ENCODE data around the gene TFB1M. TPM values are rescaled to one million over a fixed set of nuclear protein-coding genes. Genes with fewer than 3 reads are reported as not detected.
A peak's percentile ranks its signal among the peaks of the same experiment; 100 is the strongest.
"Not testable (repeated sequence)": the region's sequence is repeated elsewhere in the genome, so short reads cannot be mapped to it uniquely, and the experiment has no call there.

Gene TFB1M
- 10 to 100 TPM; 32.4 to 36.3 TPM for total RNA-seq

GRCh38 chr6:155314092-155314772 is at the start of gene TFB1M:
Gene TFB1M, minus strand, starts transcription at chr6:155314484. Its CDS starts 56 bp downstream, at chr6:155314428.
- Mint-ChIP-seq H3K9me3 (no peaks in the 10 kb centered on the region), H3K4me3 (peak within 1 kb of the TSS; percentile 99), H3K4me1 (peaks cover 35% of the 10 kb centered on the region), H3K27ac (peak within 1 kb of the TSS; percentile 97), H3K27me3 (peaks cover 3% of the 10 kb centered on the region), H3K36me3 (peaks cover 19% of the 10 kb centered on the region)
- peak; percentile 96 for ATAC-seq (ENCODE audit: low read depth)
- POLR2A ChIA-PET, result interaction anchor here (0.6 to 2.1 kb wide), 5 partner anchors 20 to 1701 kb away, joined by 3 to 10 read pairs (median 4); no protein-coding TSS in a partner anchor
- peak; percentile 98 for DNase-seq

GRCh38 chr6:155364021-155364420 is 49.7 kb upstream of the TFB1M start:
- H3K4me1 Mint-ChIP-seq; H3K4me3 Mint-ChIP-seq; H3K9me3 Mint-ChIP-seq; H3K36me3 Mint-ChIP-seq; DNase-seq; H3K27me3 Mint-ChIP-seq; ATAC-seq (ENCODE audit: low read depth); H3K27ac Mint-ChIP-seq; POLR2A ChIA-PET: not testable (repeated sequence)

- DNase-seq; H3K9me3 Mint-ChIP-seq; H3K4me1 Mint-ChIP-seq; H3K4me3 Mint-ChIP-seq; POLR2A ChIA-PET; H3K27ac Mint-ChIP-seq; ATAC-seq (ENCODE audit: low read depth); H3K36me3 Mint-ChIP-seq; H3K27me3 Mint-ChIP-seq: not testable (repeated sequence)
These were observed 48.8 kb upstream of the TFB1M start for GRCh38 chr6:155362968-155363632.

- DNase-seq (no peak), ATAC-seq (ENCODE audit: low read depth) (no peak)
- Mint-ChIP-seq H3K27ac (no peak overlapping the region), H3K4me3 (no peak overlapping the region), H3K36me3 (peaks cover 6% of the 10 kb centered on the region), H3K4me1 (no peaks in the 10 kb centered on the region), H3K9me3 (peaks cover 23% of the 10 kb centered on the region), H3K27me3 (peaks cover 9% of the 10 kb centered on the region)
- POLR2A ChIA-PET, result no interaction called here
These were observed 39.9 kb upstream of the TFB1M start for GRCh38 chr6:155354167-155354566.

- H3K4me3 Mint-ChIP-seq, result no peak overlapping the region
- POLR2A ChIA-PET, result no interaction called here
- H3K27ac Mint-ChIP-seq, result no peak overlapping the region
- ATAC-seq (ENCODE audit: low read depth) (no peak), DNase-seq (no peak)
- peaks cover 3% of the 10 kb centered on the region for H3K27me3 Mint-ChIP-seq
- H3K4me1 Mint-ChIP-seq, result no peaks in the 10 kb centered on the region
- peaks cover 9% of the 10 kb centered on the region for H3K36me3 Mint-ChIP-seq
- peaks cover 23% of the 10 kb centered on the region for H3K9me3 Mint-ChIP-seq
These were observed 38.5 kb upstream of the TFB1M start for GRCh38 chr6:155352811-155353210.

GRCh38 chr6:155352130-155352420 is 37.8 kb upstream of the TFB1M start:
- peaks cover 27% of the 10 kb centered on the region for H3K9me3 Mint-ChIP-seq
- no peak for DNase-seq
- no peaks in the 10 kb centered on the region for H3K4me1 Mint-ChIP-seq
- no peak overlapping the region for H3K27ac Mint-ChIP-seq
- no peak for ATAC-seq (ENCODE audit: low read depth)
- peaks cover 17% of the 10 kb centered on the region for H3K36me3 Mint-ChIP-seq
- POLR2A ChIA-PET, result no interaction called here
- H3K4me3 Mint-ChIP-seq, result no peak overlapping the region
- peaks cover 3% of the 10 kb centered on the region for H3K27me3 Mint-ChIP-seq

- DNase-seq (no peak), ATAC-seq (ENCODE audit: low read depth) (no peak)
- Mint-ChIP-seq H3K27ac (no peak overlapping the region), H3K4me3 (no peak overlapping the region), H3K36me3 (peaks cover 21% of the 10 kb centered on the region), H3K9me3 (peaks cover 29% of the 10 kb centered on the region), H3K4me1 (no peaks in the 10 kb centered on the region), H3K27me3 (peaks cover 3% of the 10 kb centered on the region)
- POLR2A ChIA-PET, result no interaction called here
These were observed 37.2 kb upstream of the TFB1M start for GRCh38 chr6:155351273-155352129.

GRCh38 chr6:155349956-155350355 is 35.7 kb upstream of the TFB1M start:
- Mint-ChIP-seq H3K4me1 (no peaks in the 10 kb centered on the region), H3K4me3 (no peak overlapping the region), H3K27ac (no peak overlapping the region), H3K27me3 (peaks cover 3% of the 10 kb centered on the region), H3K36me3 (peaks cover 20% of the 10 kb centered on the region), H3K9me3 (peaks cover 32% of the 10 kb centered on the region)
- POLR2A ChIA-PET, result no interaction called here
- DNase-seq, result no peak
- ATAC-seq (ENCODE audit: low read depth), result no peak

GRCh38 chr6:155349129-155349528 is 34.8 kb upstream of the TFB1M start:
- Mint-ChIP-seq H3K9me3 (peaks cover 27% of the 10 kb centered on the region), H3K4me1 (no peaks in the 10 kb centered on the region), H3K27me3 (peaks cover under 1% of the 10 kb centered on the region), H3K4me3 (no peak overlapping the region), H3K36me3 (peaks cover 15% of the 10 kb centered on the region), H3K27ac (no peak overlapping the region)
- POLR2A ChIA-PET, result no interaction called here
- ATAC-seq (ENCODE audit: low read depth), result no peak
- no peak for DNase-seq

- no peaks in the 10 kb centered on the region for H3K4me1 Mint-ChIP-seq
These were observed 33.5 kb upstream of the TFB1M start for GRCh38 chr6:155347800-155348199.

GRCh38 chr6:155346957-155347356 is 32.7 kb upstream of the TFB1M start:
- no peak overlapping the region for H3K27ac Mint-ChIP-seq

More at GRCh38 chr6:155347800-155348199, 33.5 kb upstream of the TFB1M start:
- Mint-ChIP-seq H3K9me3 (peaks cover 27% of the 10 kb centered on the region), H3K36me3 (peaks cover 15% of the 10 kb centered on the region), H3K27me3 (no peaks in the 10 kb centered on the region), H3K27ac (no peak overlapping the region), H3K4me3 (no peak overlapping the region)
- no peak for DNase-seq
- no peak for ATAC-seq (ENCODE audit: low read depth)
- POLR2A ChIA-PET, result no interaction called here

GRCh38 chr6:155344341-155345006 is 30.2 kb upstream of the TFB1M start:
- peaks cover 34% of the 10 kb centered on the region for H3K9me3 Mint-ChIP-seq
- H3K4me1 Mint-ChIP-seq, result peaks cover 8% of the 10 kb centered on the region
- no peak overlapping the region for H3K4me3 Mint-ChIP-seq
- H3K27ac Mint-ChIP-seq, result no peak overlapping the region
- no peak for DNase-seq
- POLR2A ChIA-PET, result no interaction called here
- peaks cover 28% of the 10 kb centered on the region for H3K36me3 Mint-ChIP-seq
- H3K27me3 Mint-ChIP-seq, result no peaks in the 10 kb centered on the region
- ATAC-seq (ENCODE audit: low read depth), result no peak

More at GRCh38 chr6:155346957-155347356, 32.7 kb upstream of the TFB1M start:
- no peaks in the 10 kb centered on the region for H3K27me3 Mint-ChIP-seq
- no peak for DNase-seq
- peaks cover 15% of the 10 kb centered on the region for H3K36me3 Mint-ChIP-seq
- no peak overlapping the region for H3K4me3 Mint-ChIP-seq
- no peaks in the 10 kb centered on the region for H3K4me1 Mint-ChIP-seq
- POLR2A ChIA-PET, result no interaction called here
- H3K9me3 Mint-ChIP-seq, result peaks cover 25% of the 10 kb centered on the region
- no peak for ATAC-seq (ENCODE audit: low read depth)

- Mint-ChIP-seq H3K27ac (no peak overlapping the region), H3K9me3 (peaks cover 39% of the 10 kb centered on the region), H3K36me3 (peaks cover 42% of the 10 kb centered on the region), H3K4me3 (peak overlapping the region; percentile 4), H3K27me3 (no peaks in the 10 kb centered on the region), H3K4me1 (peaks cover 25% of the 10 kb centered on the region)
- ATAC-seq (ENCODE audit: low read depth) (no peak), DNase-seq (no peak)
- POLR2A ChIA-PET, result no interaction called here
These were observed 27.0 kb upstream of the TFB1M start for GRCh38 chr6:155341130-155341828.

Measured in activated naive CD8-positive, alpha-beta T cell treated with anti-CD3 and anti-CD28 coated beads, Interleukin-2, amount 10 ng/mL, durations not matched to agents 7 days and 5 days (primary cell).